NCI-H774 (cell line): ENCODE results near the gene YRDC.
A peak's percentile ranks its signal among the peaks of the same experiment; 100 is the strongest.
"Not testable (repeated sequence)": the region's sequence is repeated elsewhere in the genome, so short reads cannot be mapped to it uniquely, and the experiment has no call there.

Experiments
- DNase-seq: peaks from one replicate; lab custom pipeline; 2025; lab: John Stamatoyannopoulos, UW

The YRDC gene

DNA sequence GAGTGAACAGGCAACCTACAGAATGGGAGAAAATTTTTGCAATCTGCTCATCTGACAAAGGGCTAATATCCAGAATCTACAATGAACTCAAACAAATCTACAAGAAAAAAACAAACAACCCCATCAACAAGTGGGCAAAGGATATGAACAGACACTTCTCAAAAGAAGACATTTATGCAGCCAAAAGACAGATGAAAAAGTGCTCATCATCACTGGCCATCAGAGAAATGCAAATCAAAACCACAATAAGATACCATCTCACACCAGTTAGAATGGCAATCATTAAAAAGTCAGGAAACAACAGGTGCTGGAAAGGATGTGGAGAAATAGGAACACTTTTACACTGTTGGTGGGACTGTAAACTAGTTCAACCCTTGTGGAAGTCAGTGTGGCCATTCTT is 36.6 kb downstream of the YRDC start:
- DNase-seq: not testable (repeated sequence)

DNA sequence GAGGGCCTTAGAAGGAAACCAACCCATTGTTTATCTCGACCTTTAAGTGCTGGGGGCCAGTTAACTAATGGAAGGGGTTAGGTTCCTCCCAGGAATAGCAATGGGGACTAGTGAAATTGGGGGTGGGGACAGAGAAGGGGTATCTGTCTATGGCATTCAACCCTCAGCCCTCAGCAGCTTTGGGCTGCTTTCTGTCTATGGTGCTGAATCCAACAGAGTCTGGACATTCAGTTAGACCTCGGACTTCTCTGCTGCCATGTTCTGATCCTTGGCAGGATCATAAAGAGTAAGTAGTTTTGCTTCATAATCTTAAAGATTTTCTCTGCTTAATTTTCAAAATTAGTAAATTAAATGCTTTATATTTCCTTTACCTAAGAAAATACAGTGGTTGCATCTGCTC is 40.5 kb downstream of the YRDC start:
- no peak for DNase-seq

DNA sequence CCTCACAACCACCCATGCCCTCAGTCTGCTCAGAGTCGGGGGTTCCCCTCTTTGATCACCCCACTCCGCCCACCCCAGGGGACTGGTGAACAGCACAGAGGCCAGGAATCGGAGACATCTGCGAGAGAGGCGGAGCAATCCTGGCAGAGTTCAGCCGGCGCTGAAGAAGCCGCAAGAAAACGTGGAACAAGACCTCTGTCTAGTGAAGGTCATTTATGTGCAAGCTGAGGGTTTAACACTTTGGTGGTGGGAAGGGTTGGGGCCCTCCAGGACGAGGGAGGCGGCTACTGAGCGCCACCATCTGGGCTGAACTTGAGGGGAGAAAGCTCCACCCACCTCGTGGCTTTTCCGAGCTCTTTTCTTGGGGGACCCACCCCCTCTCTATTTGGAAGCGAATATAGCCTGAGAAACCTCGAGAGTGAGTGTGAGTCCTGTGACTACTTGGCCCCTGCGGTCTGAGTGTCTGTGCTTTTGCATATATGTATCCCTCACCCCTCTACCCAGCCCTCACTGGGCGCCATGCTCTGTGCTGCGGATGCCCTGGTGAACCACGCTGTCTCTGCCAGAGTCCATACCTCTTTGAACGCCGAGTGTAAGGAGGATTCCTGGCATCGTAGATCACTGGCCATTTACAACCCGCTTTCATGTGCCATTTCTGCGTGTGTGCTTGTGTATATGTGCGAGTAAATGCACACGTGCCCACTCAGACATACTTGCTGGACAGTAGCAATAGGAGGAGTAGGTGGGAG is 41.9 kb downstream of the YRDC start:
- peak; percentile 45 for DNase-seq

DNA sequence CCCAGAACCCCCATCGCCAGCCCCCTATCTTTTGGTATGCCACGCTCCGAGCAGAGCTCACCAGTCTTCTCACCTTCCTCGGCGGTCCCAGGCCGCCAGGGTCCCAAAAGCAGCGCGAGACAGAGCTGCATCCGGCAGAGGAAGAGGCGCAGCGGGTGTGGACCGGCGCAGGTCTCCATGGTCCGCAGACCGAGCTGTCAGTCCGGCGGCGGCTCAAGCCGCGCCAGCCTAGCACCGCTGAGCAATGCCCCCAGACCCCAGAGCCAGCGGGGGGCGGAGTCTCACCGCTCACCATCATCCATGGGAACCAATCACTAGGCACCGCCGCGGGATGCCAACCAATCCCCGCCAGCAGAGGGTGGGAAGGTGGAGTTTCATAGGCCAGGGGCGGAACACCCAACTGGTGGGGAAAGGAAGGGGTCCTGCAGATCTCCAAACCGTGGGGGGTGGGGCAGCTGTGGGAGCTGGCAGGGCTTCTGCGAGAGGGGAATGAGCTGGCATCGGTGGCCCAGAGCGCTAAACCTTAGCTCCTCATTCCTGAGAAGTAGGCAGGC is 43.0 kb downstream of the YRDC start, which contains the start of gene EPHA10:
Gene EPHA10 (minus strand): TSS at position 233 of the 554 bp plus-strand sequence. CDS start 54 bp downstream, at position 179.
- peak; percentile 41 for DNase-seq

DNA sequence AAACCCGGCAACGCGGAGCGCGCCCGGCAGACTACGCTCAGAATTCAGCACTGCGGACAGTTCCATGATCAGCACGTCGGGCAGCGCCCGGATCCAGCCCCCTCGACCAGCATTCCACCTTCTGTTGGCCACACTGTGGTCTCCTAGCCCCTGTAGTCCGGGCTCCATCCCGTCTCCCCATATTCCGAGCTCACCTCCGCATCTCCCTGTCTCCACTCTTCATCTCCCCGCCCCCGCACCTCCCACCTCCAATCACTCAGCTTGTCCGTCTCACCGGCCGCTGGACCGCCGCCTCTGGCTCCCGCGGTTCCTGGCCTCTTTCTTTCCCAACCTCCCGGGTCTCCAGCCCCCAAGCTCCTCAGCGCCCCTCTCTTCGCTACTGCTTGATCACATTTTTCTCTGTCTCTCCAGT is 43.6 kb downstream of the YRDC start:
- DNase-seq: no peak

DNA sequence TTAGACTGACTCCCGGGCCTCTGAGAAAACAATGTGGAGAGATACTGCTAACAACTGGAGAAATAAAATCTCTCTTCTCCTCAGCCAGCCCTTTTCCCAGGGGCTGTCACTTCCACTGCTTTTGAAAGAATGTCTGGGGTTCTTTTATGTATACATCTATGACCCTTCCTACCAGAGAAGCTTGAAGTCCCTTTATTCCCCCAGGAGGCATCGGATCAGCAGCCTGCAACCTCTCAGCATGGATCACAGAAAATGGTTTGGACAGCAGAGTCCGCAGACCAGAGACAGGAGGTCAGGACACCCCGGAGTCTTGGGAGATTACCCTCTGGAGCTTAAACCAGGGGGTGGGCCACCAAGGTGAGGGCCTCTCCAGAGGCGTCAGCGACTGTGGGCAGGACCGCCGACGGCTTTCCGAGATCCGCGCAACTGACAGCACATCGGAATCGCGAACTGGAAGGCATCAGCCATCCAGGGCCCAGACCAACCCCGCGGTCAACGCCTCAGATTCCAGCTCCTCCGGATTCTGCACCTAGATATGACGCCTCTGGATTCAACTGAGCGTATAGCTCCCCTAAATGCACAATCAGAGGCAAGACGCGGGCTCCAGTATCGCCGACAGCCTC is 44.1 kb downstream of the YRDC start:
- DNase-seq: no peak

DNA sequence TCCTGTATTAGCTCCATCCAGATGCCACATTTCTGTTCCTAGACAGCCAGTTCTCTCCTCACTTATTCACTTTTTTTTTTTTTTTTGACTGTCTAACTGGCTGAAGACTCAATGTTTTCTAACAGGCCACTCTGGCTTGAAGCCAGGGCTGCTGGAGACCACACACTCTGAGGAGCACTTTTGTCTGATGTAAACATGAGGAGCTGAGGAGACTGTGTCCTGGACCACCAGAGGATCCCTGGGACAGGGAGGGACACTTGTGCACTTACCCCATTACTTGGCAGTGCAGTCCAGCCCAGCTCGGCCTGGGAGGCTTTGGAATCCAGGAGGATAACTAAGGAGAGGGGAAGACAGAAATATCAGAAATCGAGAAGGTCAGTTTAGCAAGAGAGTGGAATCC is 45.5 kb downstream of the YRDC start:
- DNase-seq: no peak

DNA sequence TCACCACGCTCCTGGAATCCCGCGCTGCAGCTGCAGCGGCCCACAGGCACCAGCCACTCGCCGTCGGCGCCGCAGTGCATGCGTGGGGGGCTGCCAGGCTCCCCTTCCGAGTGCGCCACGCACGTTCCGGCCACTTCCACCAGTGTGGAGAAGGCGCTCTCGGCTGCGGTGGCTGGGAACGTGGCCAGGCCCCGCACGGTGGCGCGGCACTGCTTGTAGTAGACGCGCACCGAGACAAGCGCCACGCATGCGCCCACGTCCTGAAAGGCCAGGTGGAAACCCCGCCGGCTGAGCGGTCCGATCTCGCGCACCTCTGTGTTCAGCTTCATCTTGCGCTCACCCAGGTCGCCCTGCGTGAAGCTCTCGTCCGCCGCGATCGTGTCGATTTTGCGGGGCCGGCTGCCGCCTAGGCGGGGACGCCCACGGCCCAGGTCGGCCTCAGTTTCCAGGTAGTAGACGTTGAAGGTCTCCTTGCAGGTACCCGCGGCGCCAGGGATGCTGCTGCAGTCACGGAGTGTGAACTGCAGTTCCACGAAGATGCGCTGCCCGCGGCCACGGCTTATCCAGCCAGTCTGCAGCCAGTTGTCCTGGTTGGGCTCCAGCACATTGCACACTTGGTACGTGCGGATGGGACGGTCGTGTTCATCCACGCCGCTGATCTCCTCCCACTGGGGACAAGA is 46.5 kb downstream of the YRDC start:
- DNase-seq: no peak

DNA sequence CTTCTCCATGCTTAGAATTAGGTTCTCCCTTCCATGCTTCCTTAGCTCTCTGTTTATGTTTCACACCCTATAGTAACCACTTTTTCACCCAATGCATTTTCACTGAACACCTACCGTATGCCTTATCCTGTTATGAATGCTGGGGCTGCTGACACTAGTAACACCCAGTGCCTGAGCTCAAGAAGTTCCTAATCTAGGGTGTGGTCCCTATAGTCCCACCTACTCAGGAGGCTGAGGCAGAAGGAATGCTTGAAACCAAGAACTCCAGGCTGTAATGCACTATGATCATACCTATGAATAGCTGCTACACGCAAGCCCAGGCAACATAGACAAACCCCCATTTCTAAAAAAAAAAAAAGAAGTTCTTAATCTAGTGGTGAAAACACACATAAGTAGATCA is 48.6 kb downstream of the YRDC start:
- no peak for DNase-seq

DNA sequence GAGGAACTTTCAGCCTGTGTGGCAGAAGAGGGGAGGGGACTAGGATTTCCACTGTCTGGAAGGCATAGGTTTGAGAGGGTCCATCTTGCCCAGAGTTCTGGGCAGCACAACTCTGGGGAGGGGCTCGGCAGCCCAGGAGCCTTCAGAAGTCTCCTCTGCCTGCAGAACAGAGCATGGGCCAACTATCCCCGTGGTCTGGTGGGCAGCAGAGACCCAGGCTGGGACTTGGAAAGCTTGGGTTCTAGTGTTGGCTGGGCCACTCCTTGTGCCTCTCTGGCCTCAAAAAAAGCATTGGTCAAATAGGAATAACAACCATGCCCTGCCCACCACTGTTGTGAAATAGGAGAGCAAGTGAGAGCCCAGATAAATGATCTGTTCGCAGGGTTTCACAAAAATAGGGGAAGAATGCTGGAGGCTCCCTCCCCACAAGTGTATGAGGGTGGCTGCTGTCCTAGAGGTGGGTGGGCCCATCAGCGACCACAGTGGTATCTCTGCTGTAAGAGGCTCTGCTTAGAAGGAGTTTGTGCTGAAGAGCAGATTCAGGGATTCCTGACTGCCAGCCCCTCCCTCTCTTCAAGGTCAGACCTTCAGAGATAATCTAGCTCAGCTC is 52.0 kb downstream of the YRDC start:
- DNase-seq: no peak

DNA sequence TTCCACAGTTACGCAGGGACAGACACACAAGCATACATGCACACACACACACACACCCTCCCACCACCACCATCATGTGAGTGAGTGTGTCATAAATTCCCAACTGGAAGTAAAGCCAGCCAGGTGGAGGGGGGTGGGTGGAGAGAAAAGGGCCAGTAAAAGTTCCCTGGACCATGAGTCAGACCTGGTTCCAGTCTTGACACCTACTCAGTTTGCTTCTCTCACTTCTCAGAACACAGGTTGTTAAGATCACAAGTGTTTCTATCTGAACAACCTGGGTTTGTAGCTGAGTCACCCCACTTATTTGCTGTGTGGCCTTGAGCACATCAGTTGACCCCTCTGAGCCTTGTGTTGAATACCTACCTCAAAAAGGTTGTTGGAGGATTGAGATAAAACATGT is 52.7 kb downstream of the YRDC start:
- no peak for DNase-seq

DNA sequence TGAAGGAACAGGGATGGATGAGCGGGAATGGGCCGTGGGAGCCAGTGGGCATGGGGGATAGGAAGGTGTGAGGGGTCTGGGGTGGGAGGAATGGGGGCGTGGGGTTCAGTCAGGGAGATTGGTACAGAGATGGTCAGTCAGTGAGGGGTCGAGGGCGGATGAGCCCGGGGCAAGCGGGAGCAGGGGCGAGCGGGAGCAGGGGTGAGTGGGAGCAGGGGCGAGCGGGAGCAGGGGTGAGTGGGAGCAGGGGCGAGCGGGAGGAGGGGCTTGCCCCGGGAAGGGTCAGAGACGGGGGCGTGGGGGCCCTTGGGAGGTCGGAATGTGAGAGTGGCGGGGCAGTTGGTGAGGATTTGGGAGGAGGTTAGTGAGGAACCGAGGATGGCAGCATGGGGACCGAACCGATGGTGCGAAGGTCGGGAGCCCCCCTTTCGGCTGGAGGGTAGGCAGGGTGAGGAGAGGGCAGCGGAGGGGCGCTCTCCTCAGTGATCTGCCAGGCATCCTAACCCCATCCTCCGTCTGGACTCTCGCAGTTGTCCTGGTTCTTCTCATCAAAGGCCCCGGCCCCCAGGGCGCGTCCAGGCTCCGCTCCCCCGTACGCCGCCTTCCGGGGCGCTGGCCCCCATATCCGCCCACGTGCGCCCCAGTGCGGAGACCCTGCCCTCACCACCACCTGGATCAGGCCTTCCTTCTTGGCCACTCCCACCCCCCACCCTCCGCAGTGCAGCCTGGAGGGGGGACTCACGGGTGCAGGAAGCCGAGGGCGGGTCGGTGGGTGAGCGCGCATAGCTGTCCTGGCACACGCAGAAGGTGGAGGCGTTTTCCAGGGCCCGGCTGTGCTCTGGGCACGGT is 54.3 kb downstream of the YRDC start:
- no peak for DNase-seq
